Pancreas (tissue), 10 donors: ENCODE results near the gene CDH19. TPM values are rescaled to one million over a fixed set of nuclear protein-coding genes. Genes with fewer than 3 reads are reported as not detected.

Source experiments
- ATAC-seq, 4 donors: fragments of 200-7000 bp; cut with Tn5 transposase; one replicate each; pipeline versions ENCODE4 v1.8.0 to v1.9.1; 2020; ENCODE audit warnings: mild to moderate bottlenecking in 4 of 4, moderate library complexity in 4 of 4
- DNase-seq, 6 donors: peaks; one replicate each; pipeline ENCODE4 v3.0.0-alpha.2; 2020
- FAIRE-seq: peaks from 2 replicates; lab custom pipeline; 2012; peaks lifted over from hg19 to GRCh38; lab: Jason Lieb, UNC
- H3K27ac ChIP-seq, 4 donors: fragments of 200-600 bp; sonication (generic); 1 replicate in 3 of 4; 2 replicates in 1 of 4; pipeline versions ENCODE4 v1.5.0 to v1.8.0; 2020
- H3K27me3 ChIP-seq, 4 donors: fragments of 200-600 bp; one replicate each; pipeline ENCODE4 v1.8.0; 2021
- H3K36me3 ChIP-seq, 3 donors: fragments of 200-600 bp; sonication (generic) in 1 of 3; one replicate each; pipeline versions ENCODE4 v1.5.0 to v1.8.0; 2020 to 2021
- H3K4me1 ChIP-seq, 3 donors: fragments of 200-600 bp; one replicate each; pipeline ENCODE4 v1.8.0; 2021
- H3K4me3 ChIP-seq, 4 donors: fragments of 200-600 bp; sonication (generic) in 2 of 4; one replicate each; pipeline versions ENCODE4 v1.5.0 to v1.8.0; 2020 to 2021
- H3K9me3 ChIP-seq, 4 donors: fragments of 200-600 bp; one replicate each; pipeline ENCODE4 v1.8.0; 2021
- CTCF ChIP-seq, 4 donors: fragments of 200-600 bp; sonication (generic) in 3 of 4; IDR thresholded peaks; one replicate each; pipeline versions ENCODE4 v1.5.0 to v1.8.0; 2021; ENCODE audit warnings: antibody characterized with exemption in 4 of 4
- WGBS, 2 donors: extraction: QIAGEN DNeasy Blood & Tissue Kit; methylation state at CpG; one replicate each; pipeline ENCODE4 v1.1.7; 2013; 5-methylcytosine and 5-hydroxymethylcytosine counted together
- intact Hi-C, 3 donors: fragments of 100-400 bp; cut with DNase I; formaldehyde crosslinking; loops; one replicate each; pipeline versions ENCODE4 v1.11.1 to v1.14.2; 2022
- polyA plus RNA-seq, 2 donors: library from polyadenylated mRNA; stranded (reverse); fragments of 200-250 nt; gene quantifications; one replicate each; pipeline ENCODE4 v1.2.3, GENCODE V29; 2013
- total RNA-seq, 6 donors: library from RNA; stranded (reverse); fragmentation: NEBNext Ultra II Directional in 4 of 6; extraction: Animal tissue kit (Norgen Biotek cat#: 25700) in 4 of 6; gene quantifications; one replicate each; pipeline versions ENCODE4 v1.2.1 to v1.2.4, GENCODE V29; 2021 to 2023
- donor health status: healthy with polysubstance abuse.
- donor health status: DM: no; HTN: no; CAD: no; lungs with moderate emphysema.
- donor health status: DM: no; HTN: no; CAD: no.
- donor health status: control.
- donor health status: control.
- donor health status: Bipolar disorder and iron deficiency.
- donor health status: DM: yes; HTN: yes; CAD: no.
- donor health status: DM: no; HTN: no; CAD: no.
- donor health status: DM: no; HTN: no; CAD: no.
- donor health status: DM: yes; HTN: yes; CAD: no.

The CDH19 gene
- total and polyA plus RNA-seq, 8 donors: 0.20 to 1.4 (median 0.46) TPM

- DNase-seq: peak in 1 of 6 donors; percentile 15
- H3K27ac ChIP-seq: no peak overlapping the region
- no peak for TF ChIP-seq CTCF (IDR thresholded peaks at IDR 0.05)
- 75 to 81% methylated on average over 4 of the region's 4 CpGs for WGBS, 2 donors
- no peaks in the 10 kb centered on the region for H3K9me3 ChIP-seq
- intact Hi-C loops: no loop called here
- no peak overlapping the region for H3K4me3 ChIP-seq
- FAIRE-seq: no peak
- H3K27me3 ChIP-seq: no peaks in the 10 kb centered on the region
- peak in 2 of 4 donors; percentile 34 to 65 for ATAC-seq
- no peaks in the 10 kb centered on the region for H3K36me3 ChIP-seq
- H3K4me1 ChIP-seq: peaks cover 0 to 14% (median 12%) of the 10 kb centered on the region in 3 donors
Measured at GRCh38 chr18:66640431-66640830, 36.5 kb upstream of the CDH19 start.

DNA sequence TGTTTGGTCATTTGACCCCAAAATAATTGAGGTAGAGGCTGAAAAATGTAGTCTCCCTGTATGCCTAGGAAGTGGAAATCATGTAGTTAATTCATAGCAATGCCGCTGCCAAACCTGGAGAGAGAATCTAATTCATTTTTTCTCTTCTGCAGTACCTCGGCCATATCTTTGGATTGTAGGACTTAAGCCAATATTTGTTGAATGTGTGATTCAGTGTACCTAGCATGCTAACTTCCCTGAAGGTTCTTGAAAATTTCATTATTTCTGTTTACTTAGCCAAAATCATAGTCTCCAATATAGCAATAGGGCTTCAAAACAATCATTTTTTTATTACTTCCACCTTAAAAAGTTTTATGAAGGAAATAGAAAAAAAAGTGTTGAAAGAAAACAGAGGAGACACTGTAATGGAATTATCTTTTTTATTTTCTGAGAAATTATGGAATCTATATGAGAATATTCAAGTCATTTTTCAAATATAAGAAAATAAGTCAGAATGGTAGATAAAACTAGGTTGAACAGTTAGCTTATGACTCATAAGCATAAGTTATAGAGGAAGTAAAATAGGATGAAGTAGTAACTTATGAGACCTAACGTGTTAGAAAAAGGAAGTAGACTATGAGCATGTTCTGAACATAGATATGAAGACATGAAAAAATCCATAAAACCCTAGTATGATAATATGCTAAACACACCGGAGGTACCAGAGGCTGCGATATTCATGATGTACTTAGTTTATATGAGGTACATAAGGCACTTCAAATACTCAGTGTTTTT lies 35.2 kb upstream of the CDH19 start:
- intact Hi-C loops: no loop called here
- no peaks in the 10 kb centered on the region for H3K36me3 ChIP-seq
- WGBS, 2 donors: 60 to 61% methylated on average over 5 of the region's 5 CpGs
- TF ChIP-seq CTCF (IDR thresholded peaks at IDR 0.05): no peak
- ATAC-seq (peak in 3 of 4 donors; percentile 54 to 84 (median 74)), FAIRE-seq (peak; percentile 49), DNase-seq (no peak)
- no peaks in the 10 kb centered on the region for H3K9me3 ChIP-seq
- H3K27ac ChIP-seq: no peak overlapping the region
- no peaks in the 10 kb centered on the region for H3K27me3 ChIP-seq
- H3K4me1 ChIP-seq: peaks cover 0 to 14% (median 12%) of the 10 kb centered on the region in 3 donors
- no peak overlapping the region for H3K4me3 ChIP-seq

- no peaks in the 10 kb centered on the region for H3K9me3 ChIP-seq
- no peaks in the 10 kb centered on the region for H3K27me3 ChIP-seq
- H3K4me1 ChIP-seq: peaks cover 0 to 7% (median 5%) of the 10 kb centered on the region in 3 donors
- H3K27ac ChIP-seq: no peak overlapping the region
- TF ChIP-seq CTCF (IDR thresholded peaks at IDR 0.05): no peak
- no peak for ATAC-seq
- no peak for DNase-seq
- no peak overlapping the region for H3K4me3 ChIP-seq
- no peaks in the 10 kb centered on the region for H3K36me3 ChIP-seq
- FAIRE-seq: no peak
- intact Hi-C loops: no loop called here
Measured at GRCh38 chr18:66635342-66635741, 31.5 kb upstream of the CDH19 start.

DNA sequence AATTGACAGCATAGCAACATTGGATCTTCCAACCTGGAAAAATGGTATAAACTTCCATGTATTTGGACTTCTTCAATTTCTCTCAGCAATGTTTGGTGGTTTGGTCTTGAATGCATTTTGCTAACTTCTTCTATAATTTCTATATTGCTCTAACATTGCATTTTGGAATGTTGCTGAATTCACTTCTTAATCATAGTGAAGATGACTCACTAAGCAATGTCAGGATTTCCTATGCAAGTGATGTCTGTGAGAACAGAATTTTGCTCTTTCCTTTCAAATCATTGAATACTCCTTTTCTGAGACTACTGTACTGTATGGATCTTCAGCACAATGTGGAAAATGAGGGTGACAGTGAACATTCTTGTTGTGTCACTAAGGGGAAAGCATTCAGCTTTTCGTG lies 28.9 kb upstream of the CDH19 start:
- ATAC-seq (no peak), DNase-seq (no peak), FAIRE-seq (no peak)
- Histone ChIP-seq H3K9me3 (no peaks in the 10 kb centered on the region), H3K4me1 (no peaks in the 10 kb centered on the region), H3K36me3 (no peaks in the 10 kb centered on the region), H3K4me3 (no peak overlapping the region), H3K27ac (no peak overlapping the region), H3K27me3 (no peaks in the 10 kb centered on the region)
- intact Hi-C loops: no loop called here
- WGBS, 2 donors: 80 to 95% methylated on average over 1 of the region's 1 CpG
- TF ChIP-seq CTCF (IDR thresholded peaks at IDR 0.05): no peak

DNA sequence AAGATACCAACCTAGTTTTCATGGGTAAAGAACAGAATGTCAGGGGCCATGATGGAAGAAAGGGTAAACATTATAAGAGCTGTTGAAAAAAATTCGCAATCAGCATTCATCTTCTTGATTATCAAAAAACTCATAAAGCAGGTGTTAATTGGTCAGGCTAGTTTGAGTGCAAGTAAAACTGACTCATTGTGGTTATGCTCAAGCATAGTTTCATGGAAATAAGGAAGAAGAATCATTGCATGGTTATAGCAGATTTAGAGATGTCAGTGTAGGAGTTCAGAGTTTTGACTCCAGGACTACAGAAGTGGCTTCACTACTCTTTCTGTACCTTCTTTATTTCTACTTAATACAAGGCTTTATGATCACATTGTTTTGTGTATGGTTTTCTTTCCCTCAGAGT lies 26.9 kb upstream of the CDH19 start:
- Histone ChIP-seq H3K27ac (no peak overlapping the region), H3K4me3 (no peak overlapping the region), H3K4me1 (no peaks in the 10 kb centered on the region), H3K27me3 (no peaks in the 10 kb centered on the region), H3K36me3 (no peaks in the 10 kb centered on the region), H3K9me3 (no peaks in the 10 kb centered on the region)
- ATAC-seq: no peak
- WGBS, 2 donors: 69 to 83% methylated on average over 1 of the region's 1 CpG
- no peak for FAIRE-seq
- intact Hi-C loops: no loop called here
- no peak for DNase-seq
- TF ChIP-seq CTCF (IDR thresholded peaks at IDR 0.05): no peak
